IPS-18c (cell line): ENCODE results near the gene CNTN2.

Experiments used
- H3K4me3 ChIP-seq: 2 replicates; pipeline ENCODE4 v1.7.0; 2013; ENCODE audit warnings: low read depth, mild to moderate bottlenecking, low read length, moderate library complexity; ENCODE audit not compliant: insufficient read depth
- H3K9me3 ChIP-seq: one replicate; pipeline ENCODE4 v1.6.1; 2013; ENCODE audit warnings: mild to moderate bottlenecking, low read length, moderate library complexity; ENCODE audit not compliant: control insufficient read depth, insufficient read depth

CNTN2 gene

GRCh38 chr1:205064301-205064700, 21.3 kb downstream of the CNTN2 start:
- Histone ChIP-seq H3K9me3 (peaks cover under 1% of the 10 kb centered on the region), H3K4me3 (no peak overlapping the region)

GRCh38 chr1:205064741-205065316, 21.8 kb downstream of the CNTN2 start:
- H3K9me3 ChIP-seq = no peaks in the 10 kb centered on the region
- H3K4me3 ChIP-seq = no peak overlapping the region

- Histone ChIP-seq H3K9me3 (no peaks in the 10 kb centered on the region), H3K4me3 (no peak overlapping the region)
These were observed 22.7 kb downstream of the CNTN2 start for GRCh38 chr1:205065666-205066065.

- no peaks in the 10 kb centered on the region for H3K9me3 ChIP-seq
- no peak overlapping the region for H3K4me3 ChIP-seq
These were observed 23.3 kb downstream of the CNTN2 start for GRCh38 chr1:205066141-205066818.

- Histone ChIP-seq H3K4me3 (no peak overlapping the region), H3K9me3 (no peaks in the 10 kb centered on the region)
These were observed 24.0 kb downstream of the CNTN2 start for GRCh38 chr1:205067031-205067430.

- H3K9me3 ChIP-seq = no peaks in the 10 kb centered on the region
These were observed 25.0 kb downstream of the CNTN2 start for GRCh38 chr1:205068001-205068400.

GRCh38 chr1:205068457-205069040, 25.5 kb downstream of the CNTN2 start:
- Histone ChIP-seq H3K4me3 (no peak overlapping the region), H3K9me3 (no peaks in the 10 kb centered on the region)

More at GRCh38 chr1:205068001-205068400, 25.0 kb downstream of the CNTN2 start:
- no peak overlapping the region for H3K4me3 ChIP-seq

GRCh38 chr1:205069371-205070125, 26.5 kb downstream of the CNTN2 start:
- Histone ChIP-seq H3K9me3 (no peaks in the 10 kb centered on the region), H3K4me3 (no peak overlapping the region)

- H3K9me3 ChIP-seq = no peaks in the 10 kb centered on the region
- no peak overlapping the region for H3K4me3 ChIP-seq
These were observed 28.0 kb downstream of the CNTN2 start for GRCh38 chr1:205071028-205071409.

- Histone ChIP-seq H3K4me3 (no peak overlapping the region), H3K9me3 (no peaks in the 10 kb centered on the region)
These were observed 28.8 kb downstream of the CNTN2 start for GRCh38 chr1:205071801-205072200.

- H3K4me3 ChIP-seq = no peak overlapping the region
- H3K9me3 ChIP-seq = no peaks in the 10 kb centered on the region
These were observed 29.3 kb downstream of the CNTN2 start for GRCh38 chr1:205072286-205072685.

- no peak overlapping the region for H3K4me3 ChIP-seq
- no peaks in the 10 kb centered on the region for H3K9me3 ChIP-seq
These were observed 29.9 kb downstream of the CNTN2 start for GRCh38 chr1:205072881-205073280.

GRCh38 chr1:205073511-205073910, 30.5 kb downstream of the CNTN2 start:
- Histone ChIP-seq H3K4me3 (no peak overlapping the region), H3K9me3 (no peaks in the 10 kb centered on the region)

- H3K9me3 ChIP-seq = no peaks in the 10 kb centered on the region
- H3K4me3 ChIP-seq = no peak overlapping the region
These were observed 31.1 kb downstream of the CNTN2 start for GRCh38 chr1:205074084-205074483.

GRCh38 chr1:205074513-205074912, 31.5 kb downstream of the CNTN2 start:
- no peak overlapping the region for H3K4me3 ChIP-seq
- H3K9me3 ChIP-seq = no peaks in the 10 kb centered on the region

GRCh38 chr1:205075642-205076155, 32.7 kb downstream of the CNTN2 start:
- no peaks in the 10 kb centered on the region for H3K9me3 ChIP-seq
- H3K4me3 ChIP-seq = no peak overlapping the region

GRCh38 chr1:205076245-205076761, 33.3 kb downstream of the CNTN2 start:
- no peaks in the 10 kb centered on the region for H3K9me3 ChIP-seq
- H3K4me3 ChIP-seq = no peak overlapping the region
